Osteocyte (in vitro differentiated cells): Measurements from ENCODE around the gene BICDL2. TPM values are rescaled to one million over a fixed set of nuclear protein-coding genes. Genes with fewer than 3 reads are reported as not detected.
A peak's percentile ranks its signal among the peaks of the same experiment; 100 is the strongest.

Experiments
- DNase-seq: peaks from one replicate; pipeline ENCODE4 v3.0.0; 2021; ENCODE audit warnings: mixed read lengths; ENCODE audit not compliant: unreplicated experiment; ENCODE audit errors: extremely low spot score
- H3K27ac Mint-ChIP-seq: one replicate; pipeline ENCODE4 v1.8.0; 2021; ENCODE audit warnings: mild to moderate bottlenecking, mixed read lengths; ENCODE audit not compliant: unreplicated experiment
- H3K27me3 Mint-ChIP-seq: one replicate; pipeline ENCODE4 v1.8.0; 2021; ENCODE audit warnings: mixed read lengths; ENCODE audit not compliant: unreplicated experiment
- H3K36me3 Mint-ChIP-seq: one replicate; pipeline ENCODE4 v1.8.0; 2021; ENCODE audit warnings: mixed read lengths; ENCODE audit not compliant: unreplicated experiment
- H3K4me1 Mint-ChIP-seq: one replicate; pipeline ENCODE4 v1.8.0; 2021; ENCODE audit warnings: mixed read lengths; ENCODE audit not compliant: unreplicated experiment
- H3K4me3 Mint-ChIP-seq: one replicate; pipeline ENCODE4 v1.8.0; 2021; ENCODE audit warnings: mild to moderate bottlenecking, moderate library complexity, mixed read lengths; ENCODE audit not compliant: unreplicated experiment
- H3K9me3 Mint-ChIP-seq: one replicate; pipeline ENCODE4 v1.8.0; 2021; ENCODE audit warnings: mixed read lengths; ENCODE audit not compliant: unreplicated experiment
- total RNA-seq: library from RNA; stranded (reverse); gene quantifications from 2 replicates; pipeline ENCODE4 v1.2.1, GENCODE V29; 2021
- TF ChIP-seq, protein P1 (sequence below): fragments of 200-600 bp; sonication (generic); IDR thresholded peaks from 2 replicates; pipeline ENCODE4 v1.5.0; 2021; ENCODE audit warnings: antibody characterized with exemption, mild to moderate bottlenecking, moderate library complexity

The BICDL2 gene
- total RNA-seq, 1 donor from 2014 or later: not detected

DNA sequence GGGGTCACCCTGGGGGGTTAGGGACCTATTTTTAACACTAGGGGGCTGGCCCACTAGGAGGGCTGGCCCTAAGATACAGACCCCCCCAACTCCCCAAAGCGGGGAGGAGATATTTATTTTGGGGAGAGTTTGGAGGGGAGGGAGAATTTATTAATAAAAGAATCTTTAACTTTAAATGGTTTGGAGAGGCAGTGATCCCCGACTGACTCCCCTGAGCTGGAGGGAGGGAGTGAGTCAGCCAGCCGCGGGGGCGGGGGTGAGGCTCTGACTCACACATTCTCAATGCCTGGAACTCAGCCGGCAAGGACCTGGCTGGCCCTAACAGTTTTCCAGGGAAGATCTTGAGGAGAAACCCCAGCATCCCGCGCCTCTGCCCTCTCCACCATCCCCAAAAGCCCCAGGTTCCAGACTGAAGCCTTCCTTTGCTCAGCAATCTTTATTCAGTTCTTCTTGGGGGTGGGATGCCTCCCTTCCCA, 14.5 kb downstream of the BICDL2 start:
- peak overlapping the region; percentile 96 for H3K27ac Mint-ChIP-seq
- TF ChIP-seq, protein P1, sequence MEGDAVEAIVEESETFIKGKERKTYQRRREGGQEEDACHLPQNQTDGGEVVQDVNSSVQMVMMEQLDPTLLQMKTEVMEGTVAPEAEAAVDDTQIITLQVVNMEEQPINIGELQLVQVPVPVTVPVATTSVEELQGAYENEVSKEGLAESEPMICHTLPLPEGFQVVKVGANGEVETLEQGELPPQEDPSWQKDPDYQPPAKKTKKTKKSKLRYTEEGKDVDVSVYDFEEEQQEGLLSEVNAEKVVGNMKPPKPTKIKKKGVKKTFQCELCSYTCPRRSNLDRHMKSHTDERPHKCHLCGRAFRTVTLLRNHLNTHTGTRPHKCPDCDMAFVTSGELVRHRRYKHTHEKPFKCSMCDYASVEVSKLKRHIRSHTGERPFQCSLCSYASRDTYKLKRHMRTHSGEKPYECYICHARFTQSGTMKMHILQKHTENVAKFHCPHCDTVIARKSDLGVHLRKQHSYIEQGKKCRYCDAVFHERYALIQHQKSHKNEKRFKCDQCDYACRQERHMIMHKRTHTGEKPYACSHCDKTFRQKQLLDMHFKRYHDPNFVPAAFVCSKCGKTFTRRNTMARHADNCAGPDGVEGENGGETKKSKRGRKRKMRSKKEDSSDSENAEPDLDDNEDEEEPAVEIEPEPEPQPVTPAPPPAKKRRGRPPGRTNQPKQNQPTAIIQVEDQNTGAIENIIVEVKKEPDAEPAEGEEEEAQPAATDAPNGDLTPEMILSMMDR: no peak

DNA sequence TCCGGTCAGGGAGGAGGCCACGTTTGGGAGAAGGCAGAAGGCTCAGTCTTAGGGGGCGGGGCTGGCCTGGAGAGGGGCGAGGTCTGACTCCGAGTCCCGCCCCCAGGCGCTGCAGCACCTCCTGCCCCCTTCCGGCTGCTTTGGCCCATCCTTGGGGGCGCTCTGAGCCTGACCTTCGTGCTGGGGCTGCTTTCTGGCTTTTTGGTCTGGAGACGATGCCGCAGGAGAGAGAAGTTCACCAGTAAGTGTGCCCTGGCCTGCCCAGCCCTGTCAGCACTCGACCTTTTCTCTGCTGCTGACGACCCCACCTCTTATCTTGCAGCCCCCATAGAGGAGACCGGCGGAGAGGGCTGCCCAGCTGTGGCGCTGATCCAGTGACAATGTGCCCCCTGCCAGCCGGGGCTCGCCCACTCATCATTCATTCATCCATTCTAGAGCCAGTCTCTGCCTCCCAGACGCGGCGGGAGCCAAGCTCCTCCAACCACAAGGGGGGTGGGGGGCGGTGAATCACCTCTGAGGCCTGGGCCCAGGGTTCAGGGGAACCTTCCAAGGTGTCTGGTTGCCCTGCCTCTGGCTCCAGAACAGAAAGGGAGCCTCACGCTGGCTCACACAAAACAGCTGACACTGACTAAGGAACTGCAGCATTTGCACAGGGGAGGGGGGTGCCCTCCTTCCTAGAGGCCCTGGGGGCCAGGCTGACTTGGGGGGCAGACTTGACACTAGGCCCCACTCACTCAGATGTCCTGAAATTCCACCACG, 15.1 kb downstream of the BICDL2 start:
- H3K27me3 Mint-ChIP-seq: peaks cover 2% of the 10 kb centered on the region
- peak overlapping the region; percentile 86 for H3K4me3 Mint-ChIP-seq
- peak; percentile 93 for DNase-seq
- TF ChIP-seq, protein P1: peak; percentile 46
- no peaks in the 10 kb centered on the region for H3K9me3 Mint-ChIP-seq
- H3K4me1 Mint-ChIP-seq: peaks cover 40% of the 10 kb centered on the region
- H3K27ac Mint-ChIP-seq: peak overlapping the region; percentile 96
- H3K36me3 Mint-ChIP-seq: peaks cover 2% of the 10 kb centered on the region

More for the DNA sequence above, 14.5 kb downstream of the BICDL2 start:
- Mint-ChIP-seq H3K27me3 (peaks cover 2% of the 10 kb centered on the region), H3K36me3 (peaks cover 2% of the 10 kb centered on the region), H3K4me3 (peak overlapping the region; percentile 86), H3K9me3 (no peaks in the 10 kb centered on the region), H3K4me1 (peaks cover 40% of the 10 kb centered on the region)
- DNase-seq: peak; percentile 96

DNA sequence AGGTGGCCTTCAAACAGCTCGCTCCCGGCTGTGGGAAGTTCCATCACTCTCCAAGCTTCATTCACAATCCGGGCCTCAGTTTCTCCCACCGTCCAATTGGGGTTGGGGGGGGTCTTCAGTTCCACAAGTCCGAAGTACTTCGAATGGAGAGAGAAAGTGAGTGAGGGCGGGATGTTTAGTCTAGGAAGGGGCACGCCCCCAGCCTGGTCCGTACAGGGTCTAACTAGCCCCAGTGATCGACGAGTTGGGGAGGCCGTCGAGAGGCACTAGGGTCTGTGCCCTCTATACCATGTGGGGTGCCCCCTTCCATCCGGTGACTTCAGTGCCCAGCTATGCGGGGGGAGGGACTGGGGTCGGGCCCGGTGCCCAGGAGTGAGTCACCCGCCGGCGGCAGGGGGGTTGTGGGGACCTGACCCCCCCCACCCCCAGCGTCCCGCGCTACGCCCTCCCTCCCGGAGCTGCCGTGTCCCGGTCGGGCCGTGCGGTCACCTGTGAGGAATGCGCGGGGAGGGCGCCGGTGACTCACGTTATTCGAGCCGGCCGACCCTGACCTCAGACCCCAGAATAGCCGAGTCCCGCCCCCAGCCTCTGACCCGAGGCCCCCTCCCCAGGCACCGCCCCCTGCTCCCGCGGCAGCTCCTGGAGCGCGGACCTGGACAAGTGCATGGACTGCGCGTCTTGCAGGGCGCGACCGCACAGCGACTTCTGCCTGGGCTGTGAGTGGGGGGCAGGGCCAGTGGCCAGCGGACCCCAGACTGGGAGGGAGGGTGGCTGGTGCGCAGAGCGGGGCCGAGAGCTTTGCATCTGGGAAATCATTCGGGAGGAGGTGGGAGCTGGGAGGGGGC, 15.9 kb downstream of the BICDL2 start:
- TF ChIP-seq, protein P1: no peak
- H3K9me3 Mint-ChIP-seq: no peaks in the 10 kb centered on the region
- H3K27me3 Mint-ChIP-seq: peaks cover 2% of the 10 kb centered on the region
- no peaks in the 10 kb centered on the region for H3K36me3 Mint-ChIP-seq
- H3K27ac Mint-ChIP-seq: peak overlapping the region; percentile 96
- H3K4me1 Mint-ChIP-seq: peaks cover 40% of the 10 kb centered on the region
- peak overlapping the region; percentile 86 for H3K4me3 Mint-ChIP-seq
- DNase-seq: peak; percentile 92

DNA sequence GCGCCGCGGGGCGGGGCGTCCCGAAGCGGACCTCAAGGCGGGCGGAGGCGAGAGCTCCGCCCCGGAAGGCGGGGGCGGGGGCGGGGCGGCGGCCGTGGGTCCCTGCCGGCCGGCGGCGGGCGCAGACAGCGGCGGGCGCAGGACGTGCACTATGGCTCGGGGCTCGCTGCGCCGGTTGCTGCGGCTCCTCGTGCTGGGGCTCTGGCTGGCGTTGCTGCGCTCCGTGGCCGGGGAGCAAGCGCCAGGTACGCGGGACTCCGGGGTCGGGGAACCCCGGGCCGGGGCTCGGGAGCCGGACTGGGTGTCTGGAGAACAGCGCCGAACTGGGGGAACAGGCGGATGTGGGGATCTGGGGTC, 16.5 kb downstream of the BICDL2 start, which contains the start of gene TNFRSF12A:
Gene TNFRSF12A (plus strand): TSS at position 122 of the 357 bp plus-strand sequence. CDS start 30 bp downstream, at position 152.
- no peaks in the 10 kb centered on the region for H3K36me3 Mint-ChIP-seq
- TF ChIP-seq, protein P1: peak; percentile 8
- H3K27ac Mint-ChIP-seq: peak within 1 kb of the TSS; percentile 96
- peaks cover 2% of the 10 kb centered on the region for H3K27me3 Mint-ChIP-seq
- H3K9me3 Mint-ChIP-seq: no peaks in the 10 kb centered on the region
- H3K4me3 Mint-ChIP-seq: peak within 1 kb of the TSS; percentile 86
- peak; percentile 89 for DNase-seq
- H3K4me1 Mint-ChIP-seq: peaks cover 38% of the 10 kb centered on the region
